Measurements from ENCODE around the gene DBNL. TPM values are rescaled to one million over a fixed set of nuclear protein-coding genes. Genes with fewer than 3 reads are reported as not detected.
A peak's percentile ranks its signal among the peaks of the same experiment; 100 is the strongest.

Gene DBNL
- total RNA-seq, 1 experiment from 2014 or later, result 64.5 TPM

GRCh38 chr7:44108768-44109750 is 64.6 kb downstream of the DBNL start:
- no peaks in the 10 kb centered on the region for H3K9me3 ChIP-seq (ENCODE audit: low read depth, low read length, poor library complexity, severe bottlenecking)
- peaks cover 6% of the 10 kb centered on the region for H3K36me3 ChIP-seq (ENCODE audit: insufficient read depth, low read length, poor library complexity, severe bottlenecking)
- DNase-seq (ENCODE audit: low spot score), result no peak
- peaks cover 9% of the 10 kb centered on the region for H3K4me1 ChIP-seq (ENCODE audit: insufficient read depth, low read length, poor library complexity, severe bottlenecking)
- POLR2A ChIA-PET (ENCODE audit: low non-redundant PET), result no interaction called here
- H3K27me3 ChIP-seq (replicated peaks; ENCODE audit: insufficient read depth, low read depth, low read length, poor library complexity), result no peaks in the 10 kb centered on the region
- intact Hi-C loops (cut with micrococcal nuclease; ENCODE audit: unreplicated experiment), result no loop called here
- H3K27ac ChIP-seq (ENCODE audit: low read depth, low read length, poor library complexity, severe bottlenecking), result no peak overlapping the region
- no TSS peak for BruUV-seq (replicated peaks)
- CTCF ChIA-PET, result no interaction called here
- no peak for TF ChIP-seq EZH2 (IDR thresholded peaks at IDR 0.05; ENCODE audit: borderline replicate concordance, low read depth, low read length, poor library complexity, severe bottlenecking)
- TF ChIP-seq, protein P1, sequence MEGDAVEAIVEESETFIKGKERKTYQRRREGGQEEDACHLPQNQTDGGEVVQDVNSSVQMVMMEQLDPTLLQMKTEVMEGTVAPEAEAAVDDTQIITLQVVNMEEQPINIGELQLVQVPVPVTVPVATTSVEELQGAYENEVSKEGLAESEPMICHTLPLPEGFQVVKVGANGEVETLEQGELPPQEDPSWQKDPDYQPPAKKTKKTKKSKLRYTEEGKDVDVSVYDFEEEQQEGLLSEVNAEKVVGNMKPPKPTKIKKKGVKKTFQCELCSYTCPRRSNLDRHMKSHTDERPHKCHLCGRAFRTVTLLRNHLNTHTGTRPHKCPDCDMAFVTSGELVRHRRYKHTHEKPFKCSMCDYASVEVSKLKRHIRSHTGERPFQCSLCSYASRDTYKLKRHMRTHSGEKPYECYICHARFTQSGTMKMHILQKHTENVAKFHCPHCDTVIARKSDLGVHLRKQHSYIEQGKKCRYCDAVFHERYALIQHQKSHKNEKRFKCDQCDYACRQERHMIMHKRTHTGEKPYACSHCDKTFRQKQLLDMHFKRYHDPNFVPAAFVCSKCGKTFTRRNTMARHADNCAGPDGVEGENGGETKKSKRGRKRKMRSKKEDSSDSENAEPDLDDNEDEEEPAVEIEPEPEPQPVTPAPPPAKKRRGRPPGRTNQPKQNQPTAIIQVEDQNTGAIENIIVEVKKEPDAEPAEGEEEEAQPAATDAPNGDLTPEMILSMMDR (conservative IDR thresholded peaks at IDR 0.05; ENCODE audit: low read depth, low read length), result peak; percentile 31; the same call in 1 of the 2 replicates
- H3K4me3 ChIP-seq (ENCODE audit: low read depth, low read length, poor library complexity, severe bottlenecking), result no peak overlapping the region

DNA sequence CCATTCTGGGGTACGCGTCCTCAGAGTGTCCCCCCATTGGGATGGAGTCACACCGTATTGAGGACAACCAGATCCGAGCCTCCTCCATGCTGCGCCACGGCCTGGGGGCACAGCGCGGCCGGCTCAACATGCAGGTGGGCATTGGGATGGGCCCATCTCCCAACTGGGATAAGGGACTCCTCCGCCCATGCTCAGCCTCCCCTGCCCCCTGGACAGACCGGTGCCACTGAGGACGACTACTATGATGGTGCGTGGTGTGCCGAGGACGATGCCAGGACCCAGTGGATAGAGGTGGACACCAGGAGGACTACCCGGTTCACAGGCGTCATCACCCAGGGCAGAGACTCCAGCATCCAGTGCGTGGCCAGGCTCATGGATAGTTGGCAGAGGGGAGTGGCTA is 65.5 kb downstream of the DBNL start:
- ChIA-PET POLR2A (ENCODE audit: low non-redundant PET) (no interaction called here), CTCF (no interaction called here)
- intact Hi-C loops (cut with micrococcal nuclease; ENCODE audit: unreplicated experiment), result no loop called here
- Histone ChIP-seq H3K27ac (ENCODE audit: low read depth, low read length, poor library complexity, severe bottlenecking) (no peak overlapping the region), H3K36me3 (ENCODE audit: insufficient read depth, low read length, poor library complexity, severe bottlenecking) (peaks cover 9% of the 10 kb centered on the region), H3K4me3 (ENCODE audit: low read depth, low read length, poor library complexity, severe bottlenecking) (no peak overlapping the region), H3K4me1 (ENCODE audit: insufficient read depth, low read length, poor library complexity, severe bottlenecking) (peaks cover 4% of the 10 kb centered on the region), H3K9me3 (ENCODE audit: low read depth, low read length, poor library complexity, severe bottlenecking) (no peaks in the 10 kb centered on the region), H3K27me3 (replicated peaks; ENCODE audit: insufficient read depth, low read depth, low read length, poor library complexity) (no peaks in the 10 kb centered on the region)
- no peak for TF ChIP-seq EZH2 (IDR thresholded peaks at IDR 0.05; ENCODE audit: borderline replicate concordance, low read depth, low read length, poor library complexity, severe bottlenecking)
- TF ChIP-seq, protein P1 (conservative IDR thresholded peaks at IDR 0.05; ENCODE audit: low read depth, low read length), result no peak
- DNase-seq (ENCODE audit: low spot score), result no peak
- no TSS peak for BruUV-seq (replicated peaks)

- Histone ChIP-seq H3K27me3 (replicated peaks; ENCODE audit: insufficient read depth, low read depth, low read length, poor library complexity) (no peaks in the 10 kb centered on the region), H3K4me1 (ENCODE audit: insufficient read depth, low read length, poor library complexity, severe bottlenecking) (no peaks in the 10 kb centered on the region), H3K9me3 (ENCODE audit: low read depth, low read length, poor library complexity, severe bottlenecking) (no peaks in the 10 kb centered on the region), H3K36me3 (ENCODE audit: insufficient read depth, low read length, poor library complexity, severe bottlenecking) (peaks cover 19% of the 10 kb centered on the region), H3K27ac (ENCODE audit: low read depth, low read length, poor library complexity, severe bottlenecking) (no peak overlapping the region), H3K4me3 (ENCODE audit: low read depth, low read length, poor library complexity, severe bottlenecking) (no peak overlapping the region)
- TF ChIP-seq, protein P1 (conservative IDR thresholded peaks at IDR 0.05; ENCODE audit: low read depth, low read length), result no peak
- no peak for TF ChIP-seq EZH2 (IDR thresholded peaks at IDR 0.05; ENCODE audit: borderline replicate concordance, low read depth, low read length, poor library complexity, severe bottlenecking)
- intact Hi-C loops (cut with micrococcal nuclease; ENCODE audit: unreplicated experiment), result no loop called here
- no TSS peak for BruUV-seq (replicated peaks)
- CTCF ChIA-PET, result no interaction called here
- POLR2A ChIA-PET (ENCODE audit: low non-redundant PET), result no interaction called here
- DNase-seq (ENCODE audit: low spot score), result no peak
These were observed 66.5 kb downstream of the DBNL start for GRCh38 chr7:44110719-44111635.

Measured in A673 (cell line).